ENCODE data around the gene CHGA. TPM values are rescaled to one million over a fixed set of nuclear protein-coding genes. Genes with fewer than 3 reads are reported as not detected.
A peak's percentile ranks its signal among the peaks of the same experiment; 100 is the strongest.

CHGA gene
- total RNA-seq, 1 experiment from 2014 or later = not detected

- no peaks in the 10 kb centered on the region for H4K20me1 ChIP-seq (ENCODE audit: insufficient read depth)
- RAD21 ChIA-PET (ENCODE audit: low non-redundant PET in 1 of 2, low total read pairs in 2 of 2, uncharacterized antibody in 2 of 2, unreplicated experiment in 2 of 2) = no interaction called here
- intact Hi-C loops (cut with micrococcal nuclease) = loop anchor here (2.0 kb wide), 1 partner anchor 338 kb away; no protein-coding TSS in a partner anchor
- H3K79me2 ChIP-seq (ENCODE audit: insufficient read depth, low read length) = no peaks in the 10 kb centered on the region
- no peaks in the 10 kb centered on the region for H3K9me2 ChIP-seq (ENCODE audit: insufficient read depth)
- peaks cover 4% of the 10 kb centered on the region for H3K27me3 ChIP-seq (ENCODE audit: insufficient read depth, low read length)
- no peak for TF ChIP-seq POLR2A (IDR thresholded peaks at IDR 0.05; ENCODE audit: borderline replicate concordance, extremely low read depth, insufficient read depth, insufficient read length)
- no peak for TF ChIP-seq FOSL1 (IDR thresholded peaks at IDR 0.05; ENCODE audit: low read depth)
- TF ChIP-seq, protein P1, sequence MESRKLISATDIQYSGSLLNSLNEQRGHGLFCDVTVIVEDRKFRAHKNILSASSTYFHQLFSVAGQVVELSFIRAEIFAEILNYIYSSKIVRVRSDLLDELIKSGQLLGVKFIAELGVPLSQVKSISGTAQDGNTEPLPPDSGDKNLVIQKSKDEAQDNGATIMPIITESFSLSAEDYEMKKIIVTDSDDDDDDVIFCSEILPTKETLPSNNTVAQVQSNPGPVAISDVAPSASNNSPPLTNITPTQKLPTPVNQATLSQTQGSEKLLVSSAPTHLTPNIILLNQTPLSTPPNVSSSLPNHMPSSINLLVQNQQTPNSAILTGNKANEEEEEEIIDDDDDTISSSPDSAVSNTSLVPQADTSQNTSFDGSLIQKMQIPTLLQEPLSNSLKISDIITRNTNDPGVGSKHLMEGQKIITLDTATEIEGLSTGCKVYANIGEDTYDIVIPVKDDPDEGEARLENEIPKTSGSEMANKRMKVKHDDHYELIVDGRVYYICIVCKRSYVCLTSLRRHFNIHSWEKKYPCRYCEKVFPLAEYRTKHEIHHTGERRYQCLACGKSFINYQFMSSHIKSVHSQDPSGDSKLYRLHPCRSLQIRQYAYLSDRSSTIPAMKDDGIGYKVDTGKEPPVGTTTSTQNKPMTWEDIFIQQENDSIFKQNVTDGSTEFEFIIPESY (IDR thresholded peaks at IDR 0.05; ENCODE audit: extremely low read depth, insufficient replicate concordance, low read length) = no peak
- TF ChIP-seq EGR1 (IDR thresholded peaks at IDR 0.05; ENCODE audit: low read depth) = no peak
- no peak for TF ChIP-seq CEBPB (IDR thresholded peaks at IDR 0.05; ENCODE audit: low read depth)
- no peak for TF ChIP-seq POLR2AphosphoS5 (IDR thresholded peaks at IDR 0.05; ENCODE audit: low read depth, low read length)
- no peak for TF ChIP-seq SIN3A (IDR thresholded peaks at IDR 0.05; ENCODE audit: low read depth)
- no peak for TF ChIP-seq CBX3 (IDR thresholded peaks at IDR 0.05; ENCODE audit: low read depth)
- TF ChIP-seq, protein P2, sequence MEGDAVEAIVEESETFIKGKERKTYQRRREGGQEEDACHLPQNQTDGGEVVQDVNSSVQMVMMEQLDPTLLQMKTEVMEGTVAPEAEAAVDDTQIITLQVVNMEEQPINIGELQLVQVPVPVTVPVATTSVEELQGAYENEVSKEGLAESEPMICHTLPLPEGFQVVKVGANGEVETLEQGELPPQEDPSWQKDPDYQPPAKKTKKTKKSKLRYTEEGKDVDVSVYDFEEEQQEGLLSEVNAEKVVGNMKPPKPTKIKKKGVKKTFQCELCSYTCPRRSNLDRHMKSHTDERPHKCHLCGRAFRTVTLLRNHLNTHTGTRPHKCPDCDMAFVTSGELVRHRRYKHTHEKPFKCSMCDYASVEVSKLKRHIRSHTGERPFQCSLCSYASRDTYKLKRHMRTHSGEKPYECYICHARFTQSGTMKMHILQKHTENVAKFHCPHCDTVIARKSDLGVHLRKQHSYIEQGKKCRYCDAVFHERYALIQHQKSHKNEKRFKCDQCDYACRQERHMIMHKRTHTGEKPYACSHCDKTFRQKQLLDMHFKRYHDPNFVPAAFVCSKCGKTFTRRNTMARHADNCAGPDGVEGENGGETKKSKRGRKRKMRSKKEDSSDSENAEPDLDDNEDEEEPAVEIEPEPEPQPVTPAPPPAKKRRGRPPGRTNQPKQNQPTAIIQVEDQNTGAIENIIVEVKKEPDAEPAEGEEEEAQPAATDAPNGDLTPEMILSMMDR (IDR thresholded peaks at IDR 0.05 in 2 of 3, conservative IDR thresholded peaks at IDR 0.05 in 1 of 3; ENCODE audit: borderline replicate concordance in 1 of 3, insufficient read depth in 1 of 3, low read depth in 2 of 3, low read length in 2 of 3) = no peak
- no peak for TF ChIP-seq TCF7L2 (IDR thresholded peaks at IDR 0.05; ENCODE audit: borderline replicate concordance, extremely low read depth, insufficient read depth, insufficient read length)
- no peak for TF ChIP-seq SP1 (IDR thresholded peaks at IDR 0.05; ENCODE audit: low read depth)
- TF ChIP-seq JUND (IDR thresholded peaks at IDR 0.05) = no peak
- TF ChIP-seq, protein P3, sequence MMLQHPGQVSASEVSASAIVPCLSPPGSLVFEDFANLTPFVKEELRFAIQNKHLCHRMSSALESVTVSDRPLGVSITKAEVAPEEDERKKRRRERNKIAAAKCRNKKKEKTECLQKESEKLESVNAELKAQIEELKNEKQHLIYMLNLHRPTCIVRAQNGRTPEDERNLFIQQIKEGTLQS (IDR thresholded peaks at IDR 0.05) = no peak
- no peak for TF ChIP-seq EZH2phosphoT487 (IDR thresholded peaks at IDR 0.05; ENCODE audit: borderline replicate concordance)
- no peak for TF ChIP-seq MAX (IDR thresholded peaks at IDR 0.05)
- TF ChIP-seq ZFX (IDR thresholded peaks at IDR 0.05) = no peak
- no peak for TF ChIP-seq EZH2 (IDR thresholded peaks at IDR 0.05)
- TF ChIP-seq, protein P4, sequence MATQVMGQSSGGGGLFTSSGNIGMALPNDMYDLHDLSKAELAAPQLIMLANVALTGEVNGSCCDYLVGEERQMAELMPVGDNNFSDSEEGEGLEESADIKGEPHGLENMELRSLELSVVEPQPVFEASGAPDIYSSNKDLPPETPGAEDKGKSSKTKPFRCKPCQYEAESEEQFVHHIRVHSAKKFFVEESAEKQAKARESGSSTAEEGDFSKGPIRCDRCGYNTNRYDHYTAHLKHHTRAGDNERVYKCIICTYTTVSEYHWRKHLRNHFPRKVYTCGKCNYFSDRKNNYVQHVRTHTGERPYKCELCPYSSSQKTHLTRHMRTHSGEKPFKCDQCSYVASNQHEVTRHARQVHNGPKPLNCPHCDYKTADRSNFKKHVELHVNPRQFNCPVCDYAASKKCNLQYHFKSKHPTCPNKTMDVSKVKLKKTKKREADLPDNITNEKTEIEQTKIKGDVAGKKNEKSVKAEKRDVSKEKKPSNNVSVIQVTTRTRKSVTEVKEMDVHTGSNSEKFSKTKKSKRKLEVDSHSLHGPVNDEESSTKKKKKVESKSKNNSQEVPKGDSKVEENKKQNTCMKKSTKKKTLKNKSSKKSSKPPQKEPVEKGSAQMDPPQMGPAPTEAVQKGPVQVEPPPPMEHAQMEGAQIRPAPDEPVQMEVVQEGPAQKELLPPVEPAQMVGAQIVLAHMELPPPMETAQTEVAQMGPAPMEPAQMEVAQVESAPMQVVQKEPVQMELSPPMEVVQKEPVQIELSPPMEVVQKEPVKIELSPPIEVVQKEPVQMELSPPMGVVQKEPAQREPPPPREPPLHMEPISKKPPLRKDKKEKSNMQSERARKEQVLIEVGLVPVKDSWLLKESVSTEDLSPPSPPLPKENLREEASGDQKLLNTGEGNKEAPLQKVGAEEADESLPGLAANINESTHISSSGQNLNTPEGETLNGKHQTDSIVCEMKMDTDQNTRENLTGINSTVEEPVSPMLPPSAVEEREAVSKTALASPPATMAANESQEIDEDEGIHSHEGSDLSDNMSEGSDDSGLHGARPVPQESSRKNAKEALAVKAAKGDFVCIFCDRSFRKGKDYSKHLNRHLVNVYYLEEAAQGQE (IDR thresholded peaks at IDR 0.05; ENCODE audit: low read depth) = no peak
- TF ChIP-seq ZNF274 (IDR thresholded peaks at IDR 0.05; ENCODE audit: low read depth, low read length) = no peak
- no peak for TF ChIP-seq RAD21 (IDR thresholded peaks at IDR 0.05; ENCODE audit: low read depth)
- no peak overlapping the region for H2AFZ ChIP-seq (ENCODE audit: low read depth, low read length, poor library complexity, severe bottlenecking)
- no peaks in the 10 kb centered on the region for H3K36me3 ChIP-seq (ENCODE audit: control insufficient read depth in 1 of 2, insufficient read depth in 2 of 2, low read length in 2 of 2)
- DNase-seq (ENCODE audit: low read depth, low spot score) = no peak
- no peak overlapping the region for H3K9ac ChIP-seq (ENCODE audit: low read length)
- CTCF ChIA-PET = interaction anchor here (1.0 to 1.5 kb wide), 5 partner anchors 67 to 339 kb away, joined by 3 to 5 read pairs (median 5); partner anchors contain the start of gene ITPK1
- ATAC-seq = peak; percentile 29; the same call in 1 of the 2 replicates
- no peak overlapping the region for H3K4me3 ChIP-seq (replicated peaks in 1 of 2; ENCODE audit: low read depth in 1 of 2, low read length in 2 of 2)
- no peaks in the 10 kb centered on the region for H3K9me3 ChIP-seq (ENCODE audit: control insufficient read depth in 1 of 2, insufficient read depth in 1 of 2, low read depth in 1 of 2, low read length in 2 of 2)
- BruUV-seq (replicated peaks) = no TSS peak
- H3K27ac ChIP-seq (ENCODE audit: low read depth, low read length) = no peak overlapping the region
- H3K4me2 ChIP-seq (ENCODE audit: low read length) = no peak overlapping the region
- no peaks in the 10 kb centered on the region; a peak in 2 of 4 replicates for H3K4me1 ChIP-seq (ENCODE audit: control insufficient read depth in 1 of 2, insufficient read depth in 2 of 2, low read length in 2 of 2)
- POLR2A ChIA-PET = no interaction called here
Observed at GRCh38 chr14:92880351-92880750, 42.6 kb upstream of the CHGA start.

Data from HCT116 (cell line).